Measurements from ENCODE around the gene DOCK4. TPM values are rescaled to one million over a fixed set of nuclear protein-coding genes. Genes with fewer than 3 reads are reported as not detected.

DOCK4 gene
- total RNA-seq, 1 donor = 31.8 TPM

GRCh38 chr7:111855161-111855841 lies 350.9 kb downstream of the DOCK4 start:
- no peaks in the 10 kb centered on the region for H3K36me3 ChIP-seq (ENCODE audit: insufficient read depth, low read length)
- H3K9me3 ChIP-seq (ENCODE audit: low read depth, low read length) = no peaks in the 10 kb centered on the region
- H3K4me3 ChIP-seq (ENCODE audit: insufficient read depth, low read length) = no peak overlapping the region
- peak overlapping the region; percentile 8 for H2AFZ ChIP-seq (ENCODE audit: low read length)
- H3K4me1 ChIP-seq (ENCODE audit: insufficient read depth, low read length) = peaks cover 3% of the 10 kb centered on the region
- no peaks in the 10 kb centered on the region for H4K20me1 ChIP-seq (ENCODE audit: insufficient read depth, low read length)
- H3K4me2 ChIP-seq (ENCODE audit: insufficient read depth, low read length) = no peak overlapping the region
- no peaks in the 10 kb centered on the region for H3K79me2 ChIP-seq (ENCODE audit: insufficient read depth, low read length)
- TF ChIP-seq CTCF (IDR thresholded peaks at IDR 0.05; ENCODE audit: extremely low read depth, low read depth, low read length) = peak; percentile 74
- peak; percentile 72 for DNase-seq (ENCODE audit: insufficient read length, low spot score, missing footprints)
- no peaks in the 10 kb centered on the region for H3K27me3 ChIP-seq (ENCODE audit: insufficient read depth, low read length)
- no peak overlapping the region for H3K27ac ChIP-seq (ENCODE audit: low read depth, low read length)

- peaks cover 3% of the 10 kb centered on the region for H3K4me1 ChIP-seq (ENCODE audit: insufficient read depth, low read length)
- H4K20me1 ChIP-seq (ENCODE audit: insufficient read depth, low read length) = no peaks in the 10 kb centered on the region
- no peak for DNase-seq (ENCODE audit: insufficient read length, low spot score, missing footprints)
- no peaks in the 10 kb centered on the region for H3K79me2 ChIP-seq (ENCODE audit: insufficient read depth, low read length)
- TF ChIP-seq CTCF (IDR thresholded peaks at IDR 0.05; ENCODE audit: extremely low read depth, low read depth, low read length) = peak; percentile 36
- no peaks in the 10 kb centered on the region for H3K9me3 ChIP-seq (ENCODE audit: low read depth, low read length)
- no peaks in the 10 kb centered on the region for H3K27me3 ChIP-seq (ENCODE audit: insufficient read depth, low read length)
- H3K4me3 ChIP-seq (ENCODE audit: insufficient read depth, low read length) = no peak overlapping the region
- H3K27ac ChIP-seq (ENCODE audit: low read depth, low read length) = no peak overlapping the region
- H2AFZ ChIP-seq (ENCODE audit: low read length) = no peak overlapping the region
- no peak overlapping the region for H3K4me2 ChIP-seq (ENCODE audit: insufficient read depth, low read length)
- H3K36me3 ChIP-seq (ENCODE audit: insufficient read depth, low read length) = no peaks in the 10 kb centered on the region
Measured at GRCh38 chr7:111853201-111853990, 352.8 kb downstream of the DOCK4 start.

- H3K79me2 ChIP-seq (ENCODE audit: insufficient read depth, low read length) = no peaks in the 10 kb centered on the region
- no peak for TF ChIP-seq CTCF (IDR thresholded peaks at IDR 0.05; ENCODE audit: extremely low read depth, low read depth, low read length)
- no peak overlapping the region for H3K4me3 ChIP-seq (ENCODE audit: insufficient read depth, low read length)
- H3K27ac ChIP-seq (ENCODE audit: low read depth, low read length) = no peak overlapping the region
- H3K36me3 ChIP-seq (ENCODE audit: insufficient read depth, low read length) = no peaks in the 10 kb centered on the region
- H3K4me1 ChIP-seq (ENCODE audit: insufficient read depth, low read length) = peaks cover 3% of the 10 kb centered on the region
- H3K27me3 ChIP-seq (ENCODE audit: insufficient read depth, low read length) = no peaks in the 10 kb centered on the region
- no peaks in the 10 kb centered on the region for H4K20me1 ChIP-seq (ENCODE audit: insufficient read depth, low read length)
- no peak for DNase-seq (ENCODE audit: insufficient read length, low spot score, missing footprints)
- H3K4me2 ChIP-seq (ENCODE audit: insufficient read depth, low read length) = no peak overlapping the region
- H2AFZ ChIP-seq (ENCODE audit: low read length) = no peak overlapping the region
- H3K9me3 ChIP-seq (ENCODE audit: low read depth, low read length) = no peaks in the 10 kb centered on the region
Measured at GRCh38 chr7:111852081-111852480, 354.1 kb downstream of the DOCK4 start.

- Histone ChIP-seq H3K27ac (ENCODE audit: low read depth, low read length) (no peak overlapping the region), H3K4me3 (ENCODE audit: insufficient read depth, low read length) (no peak overlapping the region), H2AFZ (ENCODE audit: low read length) (no peak overlapping the region), H3K36me3 (ENCODE audit: insufficient read depth, low read length) (peaks cover 3% of the 10 kb centered on the region), H3K9me3 (ENCODE audit: low read depth, low read length) (no peaks in the 10 kb centered on the region), H3K4me1 (ENCODE audit: insufficient read depth, low read length) (no peaks in the 10 kb centered on the region), H3K79me2 (ENCODE audit: insufficient read depth, low read length) (no peaks in the 10 kb centered on the region), H4K20me1 (ENCODE audit: insufficient read depth, low read length) (no peaks in the 10 kb centered on the region), H3K27me3 (ENCODE audit: insufficient read depth, low read length) (no peaks in the 10 kb centered on the region), H3K4me2 (ENCODE audit: insufficient read depth, low read length) (no peak overlapping the region)
- no peak for TF ChIP-seq CTCF (IDR thresholded peaks at IDR 0.05; ENCODE audit: extremely low read depth, low read depth, low read length)
- no peak for DNase-seq (ENCODE audit: insufficient read length, low spot score, missing footprints)
Measured at GRCh38 chr7:111846898-111847297, 359.3 kb downstream of the DOCK4 start.
